Thymus (tissue), 11 donors: Measurements from ENCODE around the gene STIM1. TPM values are rescaled to one million over a fixed set of nuclear protein-coding genes. Genes with fewer than 3 reads are reported as not detected.
"Not testable (repeated sequence)": the region's sequence is repeated elsewhere in the genome, so short reads cannot be mapped to it uniquely, and the experiment has no call there.

ENCODE experiments used
- DNase-seq, 9 donors: peaks; one replicate each; pipeline ENCODE4 v3.0.0-alpha.2; 2013; ENCODE audit warnings: low spot score in 9 of 9, low read depth in 6 of 9, missing footprints in 1 of 9
- H3K27ac ChIP-seq, 2 donors: one replicate each; pipeline ENCODE4 v1.5.1; 2013; ENCODE audit warnings: control low read depth in 1 of 2, low read depth in 1 of 2, low read length in 1 of 2, mild to moderate bottlenecking in 1 of 2, moderate library complexity in 1 of 2
- H3K27me3 ChIP-seq, 2 donors: one replicate each; pipeline ENCODE4 v1.5.1; 2013; ENCODE audit warnings: low read length in 1 of 2; ENCODE audit not compliant: control insufficient read depth in 2 of 2, insufficient read depth in 1 of 2
- H3K36me3 ChIP-seq, 2 donors: one replicate each; pipeline ENCODE4 v1.5.1; 2013; ENCODE audit warnings: low read length in 1 of 2, mild to moderate bottlenecking in 1 of 2, moderate library complexity in 1 of 2; ENCODE audit not compliant: control insufficient read depth in 2 of 2, insufficient read depth in 2 of 2
- H3K4me1 ChIP-seq, 2 donors: one replicate each; pipeline ENCODE4 v1.5.1; 2013; ENCODE audit warnings: low read length in 2 of 2; ENCODE audit not compliant: control insufficient read depth in 2 of 2, insufficient read depth in 2 of 2
- H3K4me3 ChIP-seq, 2 donors: one replicate each; pipeline ENCODE4 v1.5.1; 2013; ENCODE audit warnings: low read length in 2 of 2, control low read depth in 1 of 2, mild to moderate bottlenecking in 1 of 2
- H3K9me3 ChIP-seq, 2 donors: one replicate each; pipeline ENCODE4 v1.5.1; 2013; ENCODE audit warnings: low read length in 1 of 2, mild to moderate bottlenecking in 1 of 2; ENCODE audit not compliant: control insufficient read depth in 2 of 2, insufficient read depth in 1 of 2
- WGBS: extraction: QIAGEN DNeasy Blood & Tissue Kit; methylation state at CpG from one replicate; pipeline ENCODE4 v1.1.7; 2013; 5-methylcytosine and 5-hydroxymethylcytosine counted together
- polyA plus RNA-seq: library from polyadenylated mRNA; stranded (reverse); fragments of 200-250 nt; gene quantifications from one replicate; pipeline ENCODE4 v1.2.3, GENCODE V29; 2013
- total RNA-seq: library from RNA; stranded (reverse); fragments of 120-200 nt; gene quantifications from one replicate; pipeline ENCODE4 v1.2.4, GENCODE V29; 2013
- donor health status: healthy.

Gene STIM1
- total and polyA plus RNA-seq, 2 donors: 30.8 to 33.0 TPM

DNA sequence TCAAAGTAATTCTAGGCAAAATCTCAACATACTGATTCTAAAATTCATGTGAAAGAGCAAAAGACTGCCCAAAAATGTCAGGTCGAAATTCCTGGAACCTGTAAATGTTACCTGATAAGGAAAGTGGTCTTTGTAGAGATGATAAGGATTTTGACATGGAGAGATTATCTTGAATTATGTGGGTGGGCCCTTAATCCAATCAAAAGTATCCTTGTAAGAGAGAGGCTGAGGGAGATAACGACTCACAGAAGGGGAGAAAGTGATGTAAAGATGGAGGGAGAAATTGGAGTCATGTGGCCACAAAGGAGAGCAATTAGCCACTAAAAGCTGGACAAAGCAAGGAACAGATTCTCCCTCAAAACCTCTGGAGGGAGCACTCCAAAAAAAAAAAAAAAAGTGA, 259.7 kb downstream of the STIM1 start:
- H3K36me3 ChIP-seq: peaks cover 29 to 57% of the 10 kb centered on the region in 2 donors
- H3K4me3 ChIP-seq: no peak overlapping the region
- H3K4me1 ChIP-seq: no peaks in the 10 kb centered on the region
- 97% methylated on average over 2 of the region's 2 CpGs for WGBS
- H3K9me3 ChIP-seq: no peaks in the 10 kb centered on the region
- DNase-seq: no peak
- H3K27me3 ChIP-seq: no peaks in the 10 kb centered on the region
- no peak overlapping the region for H3K27ac ChIP-seq

DNA sequence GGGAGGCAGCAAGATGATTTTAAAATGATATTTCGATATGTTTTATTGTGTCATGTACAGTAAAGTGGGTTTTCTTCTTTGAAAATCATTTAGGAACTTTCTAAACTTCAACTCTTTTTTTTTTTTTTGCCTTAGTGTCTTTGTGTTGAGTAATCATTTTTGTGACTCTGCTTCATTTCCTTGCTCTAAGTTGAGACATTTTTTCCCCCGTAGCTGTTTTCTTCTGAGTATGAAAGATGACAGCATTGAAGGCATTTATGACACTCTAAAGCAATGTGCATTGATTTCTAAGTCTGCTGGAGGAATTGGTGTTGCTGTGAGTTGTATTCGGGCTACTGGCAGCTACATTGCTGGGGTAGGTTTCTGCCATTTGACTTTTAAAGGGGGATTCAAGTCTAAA, 262.6 kb downstream of the STIM1 start:
- WGBS: 94% methylated on average over 3 of the region's 3 CpGs
- H3K36me3 ChIP-seq: peaks cover 22 to 59% of the 10 kb centered on the region in 2 donors
- no peaks in the 10 kb centered on the region for H3K4me1 ChIP-seq
- no peaks in the 10 kb centered on the region for H3K9me3 ChIP-seq
- H3K4me3 ChIP-seq: no peak overlapping the region
- DNase-seq: no peak
- no peaks in the 10 kb centered on the region for H3K27me3 ChIP-seq
- no peak overlapping the region for H3K27ac ChIP-seq

DNA sequence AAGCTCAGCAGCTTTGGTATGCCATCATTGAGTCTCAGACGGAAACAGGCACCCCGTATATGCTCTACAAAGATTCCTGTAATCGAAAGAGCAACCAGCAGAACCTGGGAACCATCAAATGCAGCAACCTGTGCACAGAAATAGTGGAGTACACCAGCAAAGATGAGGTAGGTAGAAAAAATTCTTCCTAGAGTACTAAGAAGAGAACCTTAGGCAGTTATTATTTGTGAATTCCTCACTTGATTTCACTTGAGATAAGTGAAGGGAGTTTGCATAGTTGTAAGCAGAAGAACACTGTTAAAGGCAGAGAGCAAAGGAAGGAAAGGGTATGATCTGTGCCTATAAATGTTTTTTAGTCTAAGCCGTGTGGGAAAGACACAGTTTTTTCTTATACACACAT, 267.8 kb downstream of the STIM1 start:
- Histone ChIP-seq H3K4me3 (no peak overlapping the region), H3K9me3 (no peaks in the 10 kb centered on the region), H3K36me3 (peaks cover 29 to 77% of the 10 kb centered on the region in 2 donors), H3K27ac (no peak overlapping the region), H3K27me3 (no peaks in the 10 kb centered on the region), H3K4me1 (no peaks in the 10 kb centered on the region)
- no peak for DNase-seq
- WGBS: 98% methylated on average over 4 of the region's 4 CpGs

DNA sequence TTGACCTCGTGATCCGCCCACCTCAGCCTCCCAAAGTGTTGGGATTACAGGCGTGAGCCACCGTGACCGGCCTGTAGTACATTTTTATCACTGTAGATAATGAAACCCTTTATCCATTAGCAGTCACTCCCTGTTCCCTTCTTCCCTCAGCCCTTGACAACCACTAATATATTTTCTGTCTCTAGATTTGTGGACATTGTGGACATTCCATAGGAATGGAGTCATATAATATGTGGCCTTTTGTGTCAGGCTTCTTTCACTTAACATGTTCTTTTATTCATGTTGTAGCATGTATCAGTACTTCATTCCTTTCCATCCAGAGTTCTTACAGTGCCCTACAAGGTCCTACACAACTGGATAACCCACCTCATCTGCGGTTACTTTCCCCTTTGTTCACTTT, 269.7 kb downstream of the STIM1 start:
- Histone ChIP-seq H3K4me3 (no peak overlapping the region), H3K4me1 (no peaks in the 10 kb centered on the region), H3K36me3 (peaks cover 29 to 78% of the 10 kb centered on the region in 2 donors), H3K27me3 (no peaks in the 10 kb centered on the region), H3K9me3 (no peaks in the 10 kb centered on the region), H3K27ac (no peak overlapping the region)
- WGBS: 97% methylated on average over 6 of the region's 6 CpGs
- DNase-seq: no peak

DNA sequence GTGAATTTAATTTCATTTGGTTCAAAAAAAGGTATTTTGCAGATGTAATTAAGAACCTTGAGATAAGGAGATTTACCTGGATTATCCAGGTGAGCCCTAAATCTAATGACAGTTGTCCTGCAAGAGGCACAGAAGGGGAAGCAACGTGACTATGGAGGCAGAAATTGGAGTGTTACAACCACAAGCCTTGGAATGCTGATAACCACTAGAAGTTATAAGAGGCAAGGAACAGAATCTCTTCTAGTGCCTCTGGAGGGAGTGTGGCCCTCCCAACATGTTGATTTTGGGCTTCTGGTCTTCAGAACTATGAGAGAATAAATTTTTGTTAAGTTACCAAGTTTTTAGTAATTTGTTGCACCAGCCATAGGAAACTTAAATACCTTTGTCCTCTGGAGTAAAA, 271.9 kb downstream of the STIM1 start:
- WGBS: 98% methylated on average over 1 of the region's 1 CpG
- Histone ChIP-seq H3K9me3 (no peaks in the 10 kb centered on the region), H3K27me3 (no peaks in the 10 kb centered on the region), H3K4me1 (no peaks in the 10 kb centered on the region), H3K4me3 (no peak overlapping the region), H3K27ac (no peak overlapping the region), H3K36me3 (peaks cover 30 to 78% of the 10 kb centered on the region in 2 donors)
- DNase-seq: no peak

DNA sequence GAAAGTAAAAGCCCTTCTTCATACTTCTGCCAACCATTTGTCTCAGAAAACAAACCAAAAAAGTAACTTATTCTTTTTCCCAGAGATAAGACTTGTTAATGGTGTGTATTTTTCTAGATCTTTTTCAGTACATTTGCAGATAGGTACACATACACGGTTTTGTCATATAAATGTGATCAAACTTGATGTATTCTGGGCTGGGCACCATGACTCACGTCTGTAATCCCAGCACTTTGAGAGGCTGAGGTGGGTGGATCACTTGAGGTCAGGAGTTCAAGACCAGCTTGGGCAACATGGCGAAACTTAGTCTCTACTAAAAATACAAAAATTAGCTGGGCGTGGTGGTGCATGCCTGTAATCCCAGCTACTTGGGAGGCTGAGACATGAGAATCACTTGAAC, 274.8 kb downstream of the STIM1 start:
- WGBS: over 99% methylated on average over 4 of the region's 4 CpGs

DNA sequence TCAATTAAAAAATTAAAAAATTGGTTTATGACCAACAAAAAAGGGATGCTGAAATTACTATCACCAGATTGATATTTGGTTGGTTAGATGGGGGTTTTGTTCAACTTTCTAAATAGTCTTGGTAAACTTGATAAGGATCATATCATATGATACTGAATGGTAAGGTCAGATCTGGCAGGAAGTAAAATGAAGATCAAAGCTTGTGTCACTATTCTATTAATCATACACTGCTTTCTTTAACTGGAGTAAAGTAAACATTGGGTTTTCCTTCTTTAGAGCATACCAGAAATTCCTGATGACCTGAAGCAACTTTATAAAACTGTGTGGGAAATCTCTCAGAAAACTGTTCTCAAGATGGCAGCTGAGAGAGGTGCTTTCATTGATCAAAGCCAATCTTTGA, 279.3 kb downstream of the STIM1 start:
- H3K36me3 ChIP-seq: peaks cover 21 to 70% of the 10 kb centered on the region in 2 donors
- no peak for DNase-seq
- H3K9me3 ChIP-seq: no peaks in the 10 kb centered on the region
- no peaks in the 10 kb centered on the region for H3K4me1 ChIP-seq
- H3K4me3 ChIP-seq: no peak overlapping the region
- no peak overlapping the region for H3K27ac ChIP-seq
- no peaks in the 10 kb centered on the region for H3K27me3 ChIP-seq

More for the DNA sequence above, 274.8 kb downstream of the STIM1 start:
- not testable (repeated sequence) for H3K4me3 ChIP-seq, H3K9me3 ChIP-seq, H3K4me1 ChIP-seq, DNase-seq, H3K27me3 ChIP-seq, H3K27ac ChIP-seq
- H3K36me3 ChIP-seq: peaks cover 27 to 81% of the 10 kb centered on the region in 2 donors

DNA sequence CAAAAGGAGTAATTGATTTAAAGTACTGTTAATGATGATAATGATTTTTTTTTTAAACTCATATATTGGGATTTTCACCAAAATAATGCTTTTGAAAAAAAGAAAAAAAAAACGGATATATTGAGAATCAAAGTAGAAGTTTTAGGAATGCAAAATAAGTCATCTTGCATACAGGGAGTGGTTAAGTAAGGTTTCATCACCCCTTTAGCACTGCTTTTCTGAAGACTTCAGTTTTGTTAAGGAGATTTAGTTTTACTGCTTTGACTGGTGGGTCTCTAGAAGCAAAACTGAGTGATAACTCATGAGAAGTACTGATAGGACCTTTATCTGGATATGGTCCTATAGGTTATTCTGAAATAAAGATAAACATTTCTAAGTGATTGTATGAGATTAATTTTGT, 283.0 kb downstream of the STIM1 start:
- H3K36me3 ChIP-seq: peaks cover 25 to 71% of the 10 kb centered on the region in 2 donors
- no peaks in the 10 kb centered on the region for H3K27me3 ChIP-seq
- no peak for DNase-seq
- 97% methylated on average over 1 of the region's 1 CpG for WGBS
- no peaks in the 10 kb centered on the region for H3K9me3 ChIP-seq
- H3K4me3 ChIP-seq: no peak overlapping the region
- H3K4me1 ChIP-seq: no peaks in the 10 kb centered on the region
- no peak overlapping the region for H3K27ac ChIP-seq

DNA sequence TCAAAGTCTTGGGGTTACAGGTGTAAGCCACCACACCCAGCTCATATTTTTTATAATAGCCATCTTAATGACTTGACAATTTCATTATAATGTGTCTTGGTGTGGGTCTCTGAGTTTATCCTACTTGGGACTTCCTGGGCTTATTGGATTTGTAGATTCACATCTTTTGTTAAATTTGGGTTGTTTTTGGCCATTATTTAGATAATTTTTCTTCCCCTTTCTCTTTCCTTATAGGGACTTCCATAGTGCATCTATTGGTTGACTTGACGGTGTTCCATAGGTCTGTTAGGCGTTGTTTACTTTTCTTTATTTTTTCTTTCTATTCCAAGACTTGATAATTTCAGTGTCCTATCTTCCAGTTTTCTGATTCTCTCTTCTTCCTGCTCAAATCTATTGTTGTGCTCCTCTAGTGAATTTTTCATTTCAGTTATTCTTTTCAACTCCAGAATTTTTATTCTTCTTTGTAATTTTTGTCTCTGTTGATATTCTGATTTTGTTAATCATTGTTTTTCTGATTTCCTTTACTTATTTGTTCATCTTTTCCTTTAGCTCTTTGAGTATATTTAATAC, 284.7 kb downstream of the STIM1 start:
- H3K9me3 ChIP-seq: no peaks in the 10 kb centered on the region
- no peak overlapping the region for H3K27ac ChIP-seq
- 97% methylated on average over 2 of the region's 2 CpGs for WGBS
- no peaks in the 10 kb centered on the region for H3K4me1 ChIP-seq
- DNase-seq: no peak
- peaks cover 23 to 56% of the 10 kb centered on the region in 2 donors for H3K36me3 ChIP-seq
- H3K4me3 ChIP-seq: no peak overlapping the region
- no peaks in the 10 kb centered on the region for H3K27me3 ChIP-seq
